Mesenchymal stem cell (in vitro differentiated cells and primary cell): Measurements from ENCODE around the gene SLC35F3.
"Not testable (repeated sequence)": the region's sequence is repeated elsewhere in the genome, so short reads cannot be mapped to it uniquely, and the experiment has no call there.

Source experiments
- DNase-seq: peaks from one replicate; pipeline ENCODE4 v3.0.0-alpha.2; 2013
- H2AFZ ChIP-seq: one replicate; pipeline ENCODE4 v1.6.1; 2013; ENCODE audit warnings: low read depth, mild to moderate bottlenecking, control low read depth, inconsistent platforms, low read length, moderate library complexity
- H2AK5ac ChIP-seq: 2 replicates; pipeline ENCODE4 v1.6.1; 2013; ENCODE audit warnings: low read length, moderate library complexity, mild to moderate bottlenecking, inconsistent platforms; ENCODE audit not compliant: severe bottlenecking
- H2BK120ac ChIP-seq: one replicate; pipeline ENCODE4 v1.6.1; 2013; ENCODE audit warnings: low read depth, mild to moderate bottlenecking, inconsistent platforms, low read length, moderate library complexity
- H2BK12ac ChIP-seq, 2 experiments: one replicate each; pipeline ENCODE4 v1.6.1; 2013; ENCODE audit warnings: inconsistent platforms in 2 of 2, low read length in 2 of 2, mild to moderate bottlenecking in 2 of 2, moderate library complexity in 2 of 2, control low read depth in 1 of 2
- H2BK15ac ChIP-seq: one replicate; pipeline ENCODE4 v1.6.1; 2013; ENCODE audit warnings: mild to moderate bottlenecking, low read depth, inconsistent platforms; ENCODE audit not compliant: poor library complexity, severe bottlenecking
- H2BK5ac ChIP-seq: 2 replicates; pipeline ENCODE4 v1.6.1; 2013; ENCODE audit warnings: low read depth, mild to moderate bottlenecking, low read length, control low read depth, inconsistent platforms; ENCODE audit not compliant: poor library complexity, severe bottlenecking
- H3K14ac ChIP-seq, 2 experiments: one replicate each; pipeline ENCODE4 v1.6.1; 2013; ENCODE audit warnings: inconsistent platforms in 2 of 2, low read length in 2 of 2, control low read depth in 1 of 2, mild to moderate bottlenecking in 1 of 2, moderate library complexity in 1 of 2
- H3K18ac ChIP-seq, 2 experiments: one replicate each; pipeline ENCODE4 v1.6.1; 2013; ENCODE audit warnings: inconsistent platforms in 2 of 2, low read length in 2 of 2, control low read depth in 1 of 2, low read depth in 1 of 2, mild to moderate bottlenecking in 1 of 2
- H3K23ac ChIP-seq, 2 experiments: one replicate each; pipeline ENCODE4 v1.6.1; 2013; ENCODE audit warnings: inconsistent platforms in 2 of 2, low read length in 2 of 2, mild to moderate bottlenecking in 2 of 2, moderate library complexity in 2 of 2, control low read depth in 1 of 2
- H3K27ac ChIP-seq: 2 replicates; pipeline ENCODE4 v1.5.1; 2013; ENCODE audit warnings: mild to moderate bottlenecking, moderate library complexity, low read length, control low read depth, inconsistent platforms; ENCODE audit not compliant: poor library complexity, severe bottlenecking
- H3K27me3 ChIP-seq, 2 experiments: 2 replicates each; pipeline versions ENCODE4 v1.6.1 to v1.7.0; 2013; ENCODE audit warnings: low read length in 2 of 2, mild to moderate bottlenecking in 2 of 2, moderate library complexity in 2 of 2, control low read depth in 1 of 2, inconsistent platforms in 1 of 2; ENCODE audit not compliant: control insufficient read depth in 1 of 2, insufficient read depth in 1 of 2
- H3K36me3 ChIP-seq, 2 experiments: 2 replicates each; pipeline versions ENCODE4 v1.6.1 to v1.7.0; 2013; ENCODE audit warnings: low read length in 2 of 2, control low read depth in 1 of 2, inconsistent platforms in 1 of 2, low read depth in 1 of 2, mild to moderate bottlenecking in 1 of 2; ENCODE audit not compliant: insufficient read depth in 2 of 2, control insufficient read depth in 1 of 2
- H3K4ac ChIP-seq, 2 experiments: one replicate each; pipeline ENCODE4 v1.6.1; 2013; ENCODE audit warnings: inconsistent platforms in 2 of 2, low read length in 2 of 2, mild to moderate bottlenecking in 2 of 2, moderate library complexity in 2 of 2, control low read depth in 1 of 2, low read depth in 1 of 2
- H3K4me1 ChIP-seq: 2 replicates; pipeline ENCODE4 v1.6.1; 2013; ENCODE audit warnings: low read depth, low read length, control low read depth; ENCODE audit not compliant: control insufficient read depth, insufficient read depth
- H3K4me2 ChIP-seq: 2 replicates; pipeline ENCODE4 v1.6.1; 2013; ENCODE audit warnings: low read length, mild to moderate bottlenecking, inconsistent platforms; ENCODE audit not compliant: poor library complexity, severe bottlenecking
- H3K4me3 ChIP-seq, 2 experiments: 2 replicates each; pipeline versions ENCODE4 v1.5.1 to v1.7.0; 2013; ENCODE audit warnings: low read length in 2 of 2, mild to moderate bottlenecking in 2 of 2, control low read depth in 1 of 2, low read depth in 1 of 2; ENCODE audit not compliant: insufficient read depth in 1 of 2
- H3K79me1 ChIP-seq: replicated peaks from 2 replicates; pipeline ENCODE4 v1.6.1; 2013; ENCODE audit warnings: mild to moderate bottlenecking, control low read depth, low read length, inconsistent platforms; ENCODE audit not compliant: poor library complexity, severe bottlenecking
- H3K9ac ChIP-seq: 2 replicates; pipeline ENCODE4 v1.7.0; 2013; ENCODE audit warnings: mild to moderate bottlenecking, low read length, moderate library complexity
- H3K9me3 ChIP-seq: 2 replicates; pipeline ENCODE4 v1.7.0; 2013; ENCODE audit warnings: mild to moderate bottlenecking, low read length; ENCODE audit not compliant: control insufficient read depth
- H4K8ac ChIP-seq: one replicate; pipeline ENCODE4 v1.6.1; 2013; ENCODE audit warnings: inconsistent platforms, mild to moderate bottlenecking, low read length, moderate library complexity
- H4K91ac ChIP-seq: one replicate; pipeline ENCODE4 v1.6.1; 2013; ENCODE audit warnings: mild to moderate bottlenecking, low read length, inconsistent platforms
- WGBS: methylation state at CpG from one replicate; pipeline ENCODE4 v1.1.7; 2013; ENCODE audit warnings: mixed read lengths; 5-methylcytosine and 5-hydroxymethylcytosine counted together

SLC35F3 gene

GRCh38 chr1:234301663-234302062 lies 397.2 kb downstream of the SLC35F3 start:
- H3K18ac ChIP-seq, H3K9ac ChIP-seq, H3K14ac ChIP-seq, H3K9me3 ChIP-seq, H3K4me3 ChIP-seq, H2BK120ac ChIP-seq, H3K79me1 ChIP-seq, H3K23ac ChIP-seq, H3K4me1 ChIP-seq, H4K91ac ChIP-seq, H2BK12ac ChIP-seq, H3K27me3 ChIP-seq, H3K4ac ChIP-seq, H4K8ac ChIP-seq, H2BK5ac ChIP-seq, H2AK5ac ChIP-seq, H2BK15ac ChIP-seq, DNase-seq, H2AFZ ChIP-seq, H3K27ac ChIP-seq, H3K4me2 ChIP-seq, H3K36me3 ChIP-seq: not testable (repeated sequence)
- WGBS: no CpG with 5 or more reads among the region's 1 CpG

GRCh38 chr1:234302354-234302962 lies 398.0 kb downstream of the SLC35F3 start:
- H3K14ac ChIP-seq: no peak overlapping the region
- H3K4ac ChIP-seq: no peak overlapping the region
- H4K8ac ChIP-seq: no peak overlapping the region
- no peaks in the 10 kb centered on the region for H3K9me3 ChIP-seq
- no peak overlapping the region for H2BK15ac ChIP-seq
- no peak overlapping the region for H4K91ac ChIP-seq
- no peak for DNase-seq
- H2AK5ac ChIP-seq: no peak overlapping the region
- no peak overlapping the region for H2BK5ac ChIP-seq
- H2BK12ac ChIP-seq: no peak overlapping the region
- no peak overlapping the region for H3K9ac ChIP-seq
- no peak overlapping the region for H3K18ac ChIP-seq
- no peak overlapping the region for H3K27ac ChIP-seq
- no peaks in the 10 kb centered on the region for H3K36me3 ChIP-seq
- H3K23ac ChIP-seq: no peak overlapping the region
- H3K79me1 ChIP-seq: no peaks in the 10 kb centered on the region
- no peaks in the 10 kb centered on the region for H3K27me3 ChIP-seq
- H3K4me2 ChIP-seq: no peak overlapping the region
- no peak overlapping the region for H2AFZ ChIP-seq
- no peak overlapping the region for H2BK120ac ChIP-seq
- no peak overlapping the region for H3K4me3 ChIP-seq
- 77% methylated on average over 6 of the region's 6 CpGs for WGBS
- H3K4me1 ChIP-seq: no peaks in the 10 kb centered on the region

GRCh38 chr1:234303231-234303630 lies 398.8 kb downstream of the SLC35F3 start:
- Histone ChIP-seq H3K4ac (no peak overlapping the region), H2AFZ (no peak overlapping the region), H4K8ac (no peak overlapping the region), H3K4me2 (no peak overlapping the region), H3K18ac (no peak overlapping the region), H3K36me3 (no peaks in the 10 kb centered on the region), H2AK5ac (no peak overlapping the region), H3K4me1 (no peaks in the 10 kb centered on the region), H2BK120ac (no peak overlapping the region), H4K91ac (no peak overlapping the region), H3K14ac (no peak overlapping the region), H3K79me1 (no peaks in the 10 kb centered on the region), H3K9me3 (no peaks in the 10 kb centered on the region), H3K4me3 (no peak overlapping the region), H2BK5ac (no peak overlapping the region), H2BK12ac (no peak overlapping the region), H2BK15ac (no peak overlapping the region), H3K27ac (no peak overlapping the region), H3K27me3 (no peaks in the 10 kb centered on the region), H3K23ac (no peak overlapping the region), H3K9ac (no peak overlapping the region)
- WGBS: 63% methylated on average over 5 of the region's 6 CpGs
- no peak for DNase-seq

- Histone ChIP-seq H3K23ac (no peak overlapping the region), H3K4me2 (no peak overlapping the region), H3K18ac (no peak overlapping the region), H3K79me1 (no peaks in the 10 kb centered on the region), H3K4me3 (no peak overlapping the region), H3K27ac (no peak overlapping the region), H2BK5ac (no peak overlapping the region), H3K4me1 (peaks cover 2% of the 10 kb centered on the region), H4K8ac (no peak overlapping the region), H2BK12ac (no peak overlapping the region), H3K9me3 (no peaks in the 10 kb centered on the region), H3K36me3 (no peaks in the 10 kb centered on the region), H3K14ac (no peak overlapping the region), H3K27me3 (peaks cover 0 to 23% of the 10 kb centered on the region in 2 experiments), H4K91ac (no peak overlapping the region), H2BK120ac (no peak overlapping the region), H3K4ac (no peak overlapping the region), H3K9ac (no peak overlapping the region), H2AFZ (no peak overlapping the region), H2BK15ac (no peak overlapping the region), H2AK5ac (no peak overlapping the region)
- no peak for DNase-seq
- WGBS: 98% methylated on average over 4 of the region's 6 CpGs
These were observed 403.2 kb downstream of the SLC35F3 start for GRCh38 chr1:234307726-234308125.
